CD14-positive monocyte (primary cell): ENCODE results near the gene GALNS. TPM values are rescaled to one million over a fixed set of nuclear protein-coding genes. Genes with fewer than 3 reads are reported as not detected.

Experiments
- DNase-seq, 3 donors: peaks; one replicate each; pipeline ENCODE4 v3.0.0-alpha.2; 2011 to 2022
- H2AFZ ChIP-seq: 2 replicates; pipeline ENCODE4 v1.6.0; 2012; ENCODE audit warnings: mild to moderate bottlenecking, low read depth, low read length, inconsistent platforms; ENCODE audit not compliant: insufficient read depth, poor library complexity, severe bottlenecking
- H3K27ac ChIP-seq, 2 donors: 1 replicate in 1 of 2; 2 replicates in 1 of 2; pipeline ENCODE4 v1.5.1; 2012 to 2013; ENCODE audit warnings: low read length in 2 of 2, control low read depth in 1 of 2, inconsistent platforms in 1 of 2, low read depth in 1 of 2, mild to moderate bottlenecking in 1 of 2
- H3K27me3 ChIP-seq, 2 donors: one replicate each; pipeline versions ENCODE4 v1.6.0 to v1.6.1; 2011 to 2013; ENCODE audit warnings: low read length in 2 of 2; ENCODE audit not compliant: control insufficient read depth in 2 of 2, insufficient read depth in 2 of 2
- H3K36me3 ChIP-seq, 2 donors: replicated peaks in 1 of 2; 1 replicate in 1 of 2; 2 replicates in 1 of 2; pipeline versions ENCODE4 v1.5.1 to v1.6.1; 2012 to 2013; ENCODE audit warnings: low read length in 2 of 2, control low read depth in 1 of 2, inconsistent platforms in 1 of 2, mild to moderate bottlenecking in 1 of 2; ENCODE audit not compliant: insufficient read depth in 2 of 2, control insufficient read depth in 1 of 2
- H3K4me1 ChIP-seq, 2 donors: 1 replicate in 1 of 2; 2 replicates in 1 of 2; pipeline versions ENCODE4 v1.5.1 to v1.6.1; 2012 to 2013; ENCODE audit warnings: low read length in 2 of 2, control low read depth in 1 of 2, inconsistent platforms in 1 of 2, mild to moderate bottlenecking in 1 of 2, moderate library complexity in 1 of 2; ENCODE audit not compliant: insufficient read depth in 2 of 2, control insufficient read depth in 1 of 2
- H3K4me2 ChIP-seq: replicated peaks from 2 replicates; pipeline ENCODE3; 2012; ENCODE audit warnings: low read length, moderate library complexity, mild to moderate bottlenecking; ENCODE audit not compliant: poor library complexity, severe bottlenecking; ENCODE audit errors: extremely low read depth
- H3K4me3 ChIP-seq, 3 experiments: fragments of 200-600 bp in 1 of 3; sonication (generic) in 1 of 3; replicated peaks in 1 of 3; 1 replicate in 2 of 3; 2 replicates in 1 of 3; pipeline ENCODE4 v1.5.1; 2011 to 2013; ENCODE audit warnings: low read length in 3 of 3, mild to moderate bottlenecking in 3 of 3, control low read depth in 2 of 3, low read depth in 2 of 3, inconsistent platforms in 1 of 3, moderate library complexity in 1 of 3
- H3K79me2 ChIP-seq: 2 replicates; pipeline ENCODE4 v1.6.0; 2012; ENCODE audit warnings: mild to moderate bottlenecking, control low read depth, inconsistent platforms, low read length, moderate library complexity; ENCODE audit not compliant: insufficient read depth
- H3K9ac ChIP-seq: 2 replicates; pipeline ENCODE4 v1.6.0; 2017; ENCODE audit warnings: low read length, mild to moderate bottlenecking; ENCODE audit not compliant: insufficient read depth, poor library complexity, severe bottlenecking
- H3K9me3 ChIP-seq, 2 donors: replicated peaks in 1 of 2; 1 replicate in 1 of 2; 2 replicates in 1 of 2; pipeline versions ENCODE4 v1.5.1 to v1.6.1; 2012 to 2013; ENCODE audit warnings: low read length in 2 of 2, control low read depth in 1 of 2; ENCODE audit not compliant: control insufficient read depth in 1 of 2, insufficient read depth in 1 of 2
- H4K20me1 ChIP-seq: 2 replicates; pipeline ENCODE4 v1.6.0; 2012; ENCODE audit warnings: mild to moderate bottlenecking, low read length, control low read depth, moderate library complexity; ENCODE audit not compliant: insufficient read depth
- H3K27ac Mint-ChIP-seq, 7 donors: one replicate each; pipeline ENCODE4 v1.8.0; 2020; ENCODE audit warnings: mild to moderate bottlenecking in 7 of 7, mixed read lengths in 7 of 7, moderate library complexity in 6 of 7, inconsistent platforms in 2 of 7
- H3K27me3 Mint-ChIP-seq, 3 donors: one replicate each; pipeline ENCODE4 v1.8.0; 2021 to 2022; ENCODE audit warnings: low read depth in 3 of 3, mild to moderate bottlenecking in 3 of 3, mixed read lengths in 3 of 3, moderate library complexity in 3 of 3, inconsistent platforms in 1 of 3
- H3K36me3 Mint-ChIP-seq, 2 donors: one replicate each; pipeline ENCODE4 v1.8.0; 2020; ENCODE audit warnings: mixed read lengths in 2 of 2, inconsistent platforms in 1 of 2, mild to moderate bottlenecking in 1 of 2
- H3K4me1 Mint-ChIP-seq: one replicate; pipeline ENCODE4 v1.8.0; 2020; ENCODE audit warnings: mild to moderate bottlenecking, mixed read lengths
- H3K4me3 Mint-ChIP-seq, 2 donors: one replicate each; pipeline ENCODE4 v1.8.0; 2020; ENCODE audit warnings: mild to moderate bottlenecking in 2 of 2, mixed read lengths in 2 of 2, moderate library complexity in 1 of 2
- H3K9me3 Mint-ChIP-seq, 7 donors: one replicate each; pipeline ENCODE4 v1.8.0; 2020 to 2022; ENCODE audit warnings: mixed read lengths in 7 of 7, mild to moderate bottlenecking in 6 of 7, moderate library complexity in 6 of 7, inconsistent platforms in 2 of 7
- WGBS: methylation state at CpG from one replicate; pipeline ENCODE4 v1.1.5; 2013; ENCODE audit warnings: missing lambda C conversion rate; ENCODE audit not compliant: insufficient coverage; 5-methylcytosine and 5-hydroxymethylcytosine counted together
- intact Hi-C, 2 donors: fragments of 100-400 bp; cut with micrococcal nuclease; formaldehyde crosslinking; loops; one replicate each; pipeline versions ENCODE4 v1.15.0 to v1.15.1; 2023
- polyA plus RNA-seq, 3 donors: library from polyadenylated mRNA; depleted of rRNA in 1 of 3; unstranded in 2 of 3; stranded (reverse) in 1 of 3; fragments of 300-500 nt in 2 of 3; fragments of >200 nt in 1 of 3; fragmentation: Illumina TruSeq in 2 of 3; gene quantifications; 1 replicate in 2 of 3; 2 replicates in 1 of 3; pipeline ENCODE4 v1.2.3, GENCODE V29; 2012 to 2021
- TF ChIP-seq, protein P1 (sequence below): fragments of 200-600 bp; IDR thresholded peaks from one replicate; pipeline ENCODE4 v1.8.0; 2022; ENCODE audit warnings: antibody characterized with exemption, mild to moderate bottlenecking

Gene GALNS
- polyA plus RNA-seq, 3 donors, result 20.2 to 34.4 (median 32.2) TPM

GRCh38 chr16:88834670-88835069, 22.1 kb downstream of the GALNS start:
- DNase-seq, result no peak
- Mint-ChIP-seq H3K36me3 (peaks cover 33 to 48% of the 10 kb centered on the region in 2 donors), H3K27ac (peak overlapping the region in 1 of 7 donors; percentile 68), H3K4me3 (no peak overlapping the region), H3K9me3 (no peaks in the 10 kb centered on the region), H3K27me3 (no peaks in the 10 kb centered on the region), H3K4me1 (peaks cover 1% of the 10 kb centered on the region)
- TF ChIP-seq, protein P1, sequence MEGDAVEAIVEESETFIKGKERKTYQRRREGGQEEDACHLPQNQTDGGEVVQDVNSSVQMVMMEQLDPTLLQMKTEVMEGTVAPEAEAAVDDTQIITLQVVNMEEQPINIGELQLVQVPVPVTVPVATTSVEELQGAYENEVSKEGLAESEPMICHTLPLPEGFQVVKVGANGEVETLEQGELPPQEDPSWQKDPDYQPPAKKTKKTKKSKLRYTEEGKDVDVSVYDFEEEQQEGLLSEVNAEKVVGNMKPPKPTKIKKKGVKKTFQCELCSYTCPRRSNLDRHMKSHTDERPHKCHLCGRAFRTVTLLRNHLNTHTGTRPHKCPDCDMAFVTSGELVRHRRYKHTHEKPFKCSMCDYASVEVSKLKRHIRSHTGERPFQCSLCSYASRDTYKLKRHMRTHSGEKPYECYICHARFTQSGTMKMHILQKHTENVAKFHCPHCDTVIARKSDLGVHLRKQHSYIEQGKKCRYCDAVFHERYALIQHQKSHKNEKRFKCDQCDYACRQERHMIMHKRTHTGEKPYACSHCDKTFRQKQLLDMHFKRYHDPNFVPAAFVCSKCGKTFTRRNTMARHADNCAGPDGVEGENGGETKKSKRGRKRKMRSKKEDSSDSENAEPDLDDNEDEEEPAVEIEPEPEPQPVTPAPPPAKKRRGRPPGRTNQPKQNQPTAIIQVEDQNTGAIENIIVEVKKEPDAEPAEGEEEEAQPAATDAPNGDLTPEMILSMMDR, result no peak
- no peaks in the 10 kb centered on the region for H3K9me3 ChIP-seq
- H3K9ac ChIP-seq, result no peak overlapping the region
- no peak overlapping the region for H3K27ac ChIP-seq
- peaks cover 10% of the 10 kb centered on the region for H4K20me1 ChIP-seq
- H3K27me3 ChIP-seq, result no peaks in the 10 kb centered on the region
- intact Hi-C loops, result no loop called here
- H3K4me2 ChIP-seq, result no peak overlapping the region
- H3K79me2 ChIP-seq, result no peaks in the 10 kb centered on the region
- peaks cover 4% of the 10 kb centered on the region in 2 donors for H3K4me1 ChIP-seq
- no peak overlapping the region for H2AFZ ChIP-seq
- WGBS, result 95% methylated on average over 11 of the region's 13 CpGs
- peaks cover 40 to 49% of the 10 kb centered on the region in 2 donors for H3K36me3 ChIP-seq
- no peak overlapping the region for H3K4me3 ChIP-seq

GRCh38 chr16:88833086-88833485, 23.7 kb downstream of the GALNS start:
- H3K9me3 ChIP-seq, result no peaks in the 10 kb centered on the region
- H3K27ac ChIP-seq, result no peak overlapping the region
- Mint-ChIP-seq H3K9me3 (no peaks in the 10 kb centered on the region), H3K36me3 (peaks cover 26 to 45% of the 10 kb centered on the region in 2 donors), H3K27me3 (no peaks in the 10 kb centered on the region), H3K4me1 (no peaks in the 10 kb centered on the region), H3K4me3 (no peak overlapping the region), H3K27ac (no peak overlapping the region)
- H3K36me3 ChIP-seq, result peaks cover 35 to 47% of the 10 kb centered on the region in 2 donors
- intact Hi-C loops, result no loop called here
- no peak overlapping the region for H2AFZ ChIP-seq
- DNase-seq, result no peak
- H4K20me1 ChIP-seq, result peaks cover 11% of the 10 kb centered on the region
- H3K9ac ChIP-seq, result no peak overlapping the region
- TF ChIP-seq, protein P1, result no peak
- H3K27me3 ChIP-seq, result no peaks in the 10 kb centered on the region
- H3K4me2 ChIP-seq, result no peak overlapping the region
- no peak overlapping the region for H3K4me3 ChIP-seq
- H3K4me1 ChIP-seq, result no peaks in the 10 kb centered on the region
- no peaks in the 10 kb centered on the region for H3K79me2 ChIP-seq
- 100% methylated on average over 6 of the region's 13 CpGs for WGBS
